Measurements from ENCODE around the gene UBE2J2.

- TF ChIP-seq CTCF (IDR thresholded peaks at IDR 0.05) = no peak
- TF ChIP-seq POLR2A (IDR thresholded peaks at IDR 0.05) = no peak
These were observed 8.8 kb downstream of the UBE2J2 start for GRCh38 chr1:1264868-1265272.

Data from body of pancreas (tissue), 4 donors.